ENCODE results near the gene COQ8B. TPM values are rescaled to one million over a fixed set of nuclear protein-coding genes. Genes with fewer than 3 reads are reported as not detected.
"Not testable (repeated sequence)": the region's sequence is repeated elsewhere in the genome, so short reads cannot be mapped to it uniquely, and the experiment has no call there.

COQ8B gene
- total and polyA plus RNA-seq, 2 of the 4 experiments (the other 2 are of a cell fraction) = 14.9 to 23.2 TPM

- POLR2A ChIA-PET (ENCODE audit: unreplicated experiment); H3K9me3 ChIP-seq (ENCODE audit: control insufficient read depth, insufficient read depth, low read length); H4K20me1 ChIP-seq (ENCODE audit: insufficient read depth, low read length); H2AK5ac ChIP-seq (ENCODE audit: low read depth, low read length); H3K23ac ChIP-seq (ENCODE audit: low read depth, low read length); H3K18ac ChIP-seq (ENCODE audit: low read depth, low read length); H4K8ac ChIP-seq (ENCODE audit: low read depth in 2 of 2, low read length in 2 of 2); DNase-seq; H2BK5ac ChIP-seq (ENCODE audit: low read depth, low read length, poor library complexity, severe bottlenecking); H3K4ac ChIP-seq (ENCODE audit: low read depth, low read length); CTCF ChIA-PET; H4K5ac ChIP-seq (ENCODE audit: low read depth, low read length); H3K27me3 ChIP-seq (ENCODE audit: control insufficient read depth, insufficient read depth, low read length); dilution Hi-C loops (cut with HindIII; ENCODE audit: low sequenced_read_pairs, unreplicated experiment); H3K56ac ChIP-seq (ENCODE audit: extremely low read depth, insufficient read depth, low read length); H2BK20ac ChIP-seq (ENCODE audit: low read depth, low read length); intact Hi-C loops (cut with micrococcal nuclease); H3K9me1 ChIP-seq (ENCODE audit: insufficient read depth, low read length); H3K4me2 ChIP-seq (ENCODE audit: low read depth, low read length); H3K9ac ChIP-seq (ENCODE audit: low read depth, low read length); H2AFZ ChIP-seq (replicated peaks; ENCODE audit: low read length, poor library complexity); H2BK15ac ChIP-seq (ENCODE audit: low read depth, low read length); H4K91ac ChIP-seq (ENCODE audit: insufficient read depth, low read depth, low read length); H2BK120ac ChIP-seq (ENCODE audit: low read depth, low read length); ATAC-seq (ENCODE audit: low read depth); H3K4me1 ChIP-seq (ENCODE audit: control insufficient read depth, insufficient read depth, low read length); H3K27ac ChIP-seq (ENCODE audit: insufficient read depth, low read length); H3K36me3 ChIP-seq (ENCODE audit: control insufficient read depth, insufficient read depth, low read length); H3K4me3 ChIP-seq (ENCODE audit: insufficient read depth, low read depth, low read length); H3K14ac ChIP-seq (replicated peaks; ENCODE audit: low read depth, low read length); H3K79me1 ChIP-seq (ENCODE audit: low read depth in 1 of 2, low read length in 2 of 2); H2AK9ac ChIP-seq (replicated peaks; ENCODE audit: low read depth, low read length, poor library complexity); BruUV-seq (replicated peaks): not testable (repeated sequence)
- in situ Hi-C loops (cut with MboI; ENCODE audit: low sequenced_read_pairs) = loop anchor here (10.0 to 25.0 kb wide), 2 partner anchors 489 to 607 kb away; partner anchors contain the start of gene HNRNPUL1
- no CpG with 5 or more reads among the region's 7 CpGs for WGBS, 2 experiments (ENCODE audit: extremely low coverage in 2 of 2, insufficient read length in 1 of 2)
These were observed 61.0 kb downstream of the COQ8B start for GRCh38 chr19:40655684-40656083.

GRCh38 chr19:40652303-40652702 is 64.4 kb downstream of the COQ8B start:
- H4K5ac ChIP-seq (ENCODE audit: low read depth, low read length); H3K56ac ChIP-seq (ENCODE audit: extremely low read depth, insufficient read depth, low read length); H2BK20ac ChIP-seq (ENCODE audit: low read depth, low read length); H3K23ac ChIP-seq (ENCODE audit: low read depth, low read length); H3K79me1 ChIP-seq (ENCODE audit: low read depth in 1 of 2, low read length in 2 of 2); H4K20me1 ChIP-seq (ENCODE audit: insufficient read depth, low read length); dilution Hi-C loops (cut with HindIII; ENCODE audit: low sequenced_read_pairs, unreplicated experiment); H2AK9ac ChIP-seq (replicated peaks; ENCODE audit: low read depth, low read length, poor library complexity); H3K14ac ChIP-seq (replicated peaks; ENCODE audit: low read depth, low read length); H3K4me2 ChIP-seq (ENCODE audit: low read depth, low read length); H3K9ac ChIP-seq (ENCODE audit: low read depth, low read length); DNase-seq; H3K4me1 ChIP-seq (ENCODE audit: control insufficient read depth, insufficient read depth, low read length); ATAC-seq (ENCODE audit: low read depth); H3K4me3 ChIP-seq (ENCODE audit: insufficient read depth, low read depth, low read length); BruUV-seq (replicated peaks); H4K8ac ChIP-seq (ENCODE audit: low read depth in 2 of 2, low read length in 2 of 2); H3K4ac ChIP-seq (ENCODE audit: low read depth, low read length); POLR2A ChIA-PET (ENCODE audit: unreplicated experiment); intact Hi-C loops (cut with micrococcal nuclease); H2BK5ac ChIP-seq (ENCODE audit: low read depth, low read length, poor library complexity, severe bottlenecking); H3K36me3 ChIP-seq (ENCODE audit: control insufficient read depth, insufficient read depth, low read length); H3K9me3 ChIP-seq (ENCODE audit: control insufficient read depth, insufficient read depth, low read length); H2AK5ac ChIP-seq (ENCODE audit: low read depth, low read length); H3K27me3 ChIP-seq (ENCODE audit: control insufficient read depth, insufficient read depth, low read length); H2AFZ ChIP-seq (replicated peaks; ENCODE audit: low read length, poor library complexity); H2BK15ac ChIP-seq (ENCODE audit: low read depth, low read length); H3K18ac ChIP-seq (ENCODE audit: low read depth, low read length); H4K91ac ChIP-seq (ENCODE audit: insufficient read depth, low read depth, low read length); H3K9me1 ChIP-seq (ENCODE audit: insufficient read depth, low read length); H3K27ac ChIP-seq (ENCODE audit: insufficient read depth, low read length): not testable (repeated sequence)
- CTCF ChIA-PET = interaction anchor here (0.7 to 1.6 kb wide), 2 partner anchors 17 to 492 kb away, joined by 3 to 5 read pairs; no protein-coding TSS in a partner anchor
- H2BK120ac ChIP-seq (ENCODE audit: low read depth, low read length) = peak overlapping the region; percentile 40; the same call in 1 of the 2 replicates
- WGBS, 2 experiments (ENCODE audit: extremely low coverage in 2 of 2, insufficient read length in 1 of 2) = 100% methylated on average over 2 of the region's 11 CpGs; no CpG with 5 or more reads in 1 of the 2 experiments
- in situ Hi-C loops (cut with MboI; ENCODE audit: low sequenced_read_pairs) = loop anchor here (10.0 to 25.0 kb wide), 2 partner anchors 492 to 610 kb away; partner anchors contain the start of gene HNRNPUL1

Measured in IMR-90 (cell line).